GM21717 (cell line): ENCODE results near the gene CYP27C1.
"Not testable (repeated sequence)": the region's sequence is repeated elsewhere in the genome, so short reads cannot be mapped to it uniquely, and the experiment has no call there.

Experiments used
- ATAC-seq: cut with Tn5 transposase; IDR thresholded peaks from one replicate; pipeline ENCODE4 v1.9.1; 2021; ENCODE audit warnings: mild to moderate bottlenecking, moderate library complexity; ENCODE audit not compliant: unreplicated experiment

The CYP27C1 gene

GRCh38 chr2:127224135-127224534 lies 4.0 kb upstream of the CYP27C1 start:
- not testable (repeated sequence) for ATAC-seq

GRCh38 chr2:127220768-127221527 lies 849 bp upstream of the CYP27C1 start:
- ATAC-seq: no peak

GRCh38 chr2:127219171-127220070 lies 678 bp downstream of the CYP27C1 start:
- no peak for ATAC-seq

DNA sequence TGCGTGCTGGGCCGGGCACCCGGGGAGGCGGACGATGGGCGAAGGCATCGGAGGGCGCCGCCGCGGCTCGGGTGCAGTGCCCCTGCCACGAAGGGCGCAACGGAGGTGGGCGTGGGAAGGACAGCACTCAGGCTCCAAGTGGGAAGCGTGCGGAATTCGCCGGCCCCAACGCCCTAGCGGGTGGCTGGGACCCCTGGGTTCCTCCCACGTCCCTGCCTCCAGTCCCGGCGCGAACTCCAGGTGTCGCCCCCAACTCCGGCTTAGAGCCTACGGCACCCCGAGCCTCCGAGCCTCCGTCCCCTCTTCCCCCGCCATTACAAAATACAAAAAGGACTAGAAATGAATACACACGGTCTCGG lies 1.3 kb downstream of the CYP27C1 start:
- no peak for ATAC-seq

DNA sequence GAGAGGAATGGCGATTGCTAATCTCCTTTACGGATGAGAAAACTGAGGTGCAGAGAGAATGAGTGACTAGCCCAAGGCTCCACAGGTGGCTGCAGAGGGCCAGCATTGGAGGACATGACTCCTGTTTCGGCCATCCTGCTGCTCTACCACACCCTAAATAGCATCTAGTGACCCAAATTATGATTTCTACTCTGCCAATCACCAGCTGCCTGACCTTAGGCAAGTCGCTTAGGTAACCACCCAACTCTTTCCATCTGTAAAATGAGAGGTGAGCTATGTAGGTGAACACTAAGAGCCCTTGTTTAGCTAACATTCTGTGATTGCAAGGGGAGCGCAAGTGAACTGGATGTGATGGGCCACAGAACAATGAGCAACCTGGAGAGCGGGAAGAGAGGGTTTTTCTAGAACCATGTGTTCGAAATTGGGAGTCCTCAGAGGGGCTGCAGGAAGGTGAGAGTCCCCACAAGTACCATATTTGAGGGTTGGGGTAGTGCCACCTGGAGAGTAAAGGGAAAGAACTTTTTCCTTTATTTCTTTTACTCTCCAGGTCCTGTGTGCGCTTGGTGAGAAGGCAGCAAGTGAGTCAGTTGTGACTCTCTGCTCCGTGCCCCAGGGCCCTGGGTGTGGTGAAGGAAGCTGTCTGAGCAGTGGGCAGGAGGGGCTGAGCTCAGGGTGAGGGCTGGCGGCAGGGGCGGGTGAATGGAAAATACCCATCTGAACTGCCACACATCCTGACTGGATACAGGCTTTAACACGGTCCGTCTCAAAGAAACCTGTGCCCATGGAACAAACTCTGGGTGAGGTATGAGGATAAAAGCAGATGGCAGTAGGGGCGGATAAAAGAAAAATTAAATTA lies 2.4 kb downstream of the CYP27C1 start:
- no peak for ATAC-seq

DNA sequence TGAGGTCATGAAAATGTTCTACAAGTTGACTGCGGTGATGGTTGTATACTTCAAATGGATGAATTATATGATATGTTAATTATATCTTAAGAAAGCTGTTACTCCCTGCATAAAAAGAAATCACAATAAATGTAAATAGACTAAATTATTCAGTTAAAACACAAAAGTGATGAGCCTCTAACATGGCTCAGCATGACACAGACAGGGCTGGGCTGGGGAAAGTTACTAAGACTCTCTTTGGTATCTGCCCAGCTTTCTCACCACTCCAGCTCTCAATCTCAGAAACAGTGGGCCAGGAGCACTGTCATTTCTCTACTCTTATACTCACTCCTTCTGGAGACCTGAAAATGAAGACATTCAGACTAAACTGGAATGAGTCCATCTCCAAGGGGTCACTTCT lies 3.5 kb downstream of the CYP27C1 start:
- no peak for ATAC-seq

- no peak for ATAC-seq
Observed at GRCh38 chr2:127216095-127216494, 4.0 kb downstream of the CYP27C1 start.

- not testable (repeated sequence) for ATAC-seq
Observed at GRCh38 chr2:127214201-127214600, 5.9 kb downstream of the CYP27C1 start.

DNA sequence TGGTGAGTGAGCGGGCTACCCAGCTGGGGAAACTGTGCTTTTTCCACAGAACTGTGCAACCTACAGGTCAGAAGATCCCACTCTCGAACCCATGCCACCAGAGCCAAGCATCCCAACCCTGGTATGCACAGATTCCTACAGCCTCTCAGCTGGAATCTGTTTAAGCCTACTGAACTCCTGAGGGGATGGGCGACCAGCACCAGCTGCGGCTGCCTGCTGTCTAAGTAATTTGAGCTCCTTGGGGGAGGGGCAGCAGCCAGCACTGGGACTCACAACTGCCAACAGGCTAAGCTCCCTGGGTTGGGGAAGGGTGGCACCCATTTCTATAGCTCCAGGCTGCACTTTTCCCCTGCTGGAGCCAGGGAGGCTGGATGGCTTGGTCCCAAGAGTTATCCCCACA lies 11.8 kb downstream of the CYP27C1 start:
- no peak for ATAC-seq

DNA sequence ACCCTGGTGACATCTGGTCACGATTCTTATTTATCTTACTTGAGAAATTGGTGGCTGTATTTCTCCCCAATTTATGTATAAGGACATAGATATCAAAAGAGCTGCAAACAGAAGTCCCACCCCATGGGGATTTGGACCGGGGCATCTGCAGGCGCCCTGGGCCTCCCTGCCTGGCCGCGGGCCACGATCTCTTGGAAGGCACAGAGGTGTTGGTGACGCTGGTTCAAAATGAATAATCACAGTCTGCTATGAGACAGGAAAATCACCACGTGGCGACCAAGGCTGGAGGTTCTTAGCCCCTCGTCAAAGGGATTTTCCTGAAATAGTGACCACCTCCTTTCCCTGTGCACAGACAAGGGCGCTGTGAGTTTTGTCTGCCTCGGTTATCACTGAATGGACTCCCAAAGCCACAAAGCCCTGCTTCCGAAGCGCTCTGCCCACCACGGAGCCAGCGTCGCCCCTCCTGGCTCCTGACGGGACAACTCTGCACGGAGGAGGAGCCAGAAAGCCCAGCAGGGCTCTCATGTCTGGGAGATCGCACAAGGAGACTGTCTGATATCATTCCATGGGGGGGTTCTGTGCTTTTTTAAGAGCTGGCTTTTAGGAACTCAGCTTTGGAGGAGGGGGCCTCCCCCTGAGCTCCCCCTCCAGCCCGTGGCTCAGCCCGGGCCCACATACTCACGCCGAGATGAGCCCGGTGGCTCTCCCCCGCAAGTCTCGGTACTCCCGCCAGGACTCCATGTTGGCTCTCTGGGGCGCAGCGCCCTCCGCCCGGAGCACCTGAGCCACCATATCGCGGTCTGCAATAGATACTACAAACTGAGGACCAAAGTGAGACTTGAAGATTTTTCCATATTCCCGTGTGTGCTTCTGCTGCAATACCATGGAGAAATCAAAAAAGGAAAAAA lies 14.6 kb downstream of the CYP27C1 start:
- no peak for ATAC-seq

- no peak for ATAC-seq
Observed at GRCh38 chr2:127201452-127201851, 18.6 kb downstream of the CYP27C1 start.

DNA sequence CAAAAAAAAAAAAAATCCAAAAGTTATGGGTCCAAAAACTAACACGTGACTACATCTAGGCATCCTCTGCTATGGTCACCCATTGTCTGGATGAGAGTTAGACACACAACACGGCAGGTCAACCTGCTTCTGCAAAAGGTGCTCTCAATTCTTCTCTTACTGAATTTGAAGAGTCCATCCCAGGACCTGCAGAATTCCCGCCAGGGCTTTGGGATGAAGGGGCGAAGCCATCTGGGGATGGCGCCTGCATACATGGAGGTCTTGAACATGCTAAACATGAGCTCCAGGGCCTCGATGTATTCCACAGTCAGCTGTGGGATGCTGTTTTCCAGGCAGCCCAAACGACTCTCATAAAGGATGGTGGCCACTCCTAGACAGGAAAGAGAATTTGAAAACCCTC lies 19.1 kb downstream of the CYP27C1 start:
- no peak for ATAC-seq

DNA sequence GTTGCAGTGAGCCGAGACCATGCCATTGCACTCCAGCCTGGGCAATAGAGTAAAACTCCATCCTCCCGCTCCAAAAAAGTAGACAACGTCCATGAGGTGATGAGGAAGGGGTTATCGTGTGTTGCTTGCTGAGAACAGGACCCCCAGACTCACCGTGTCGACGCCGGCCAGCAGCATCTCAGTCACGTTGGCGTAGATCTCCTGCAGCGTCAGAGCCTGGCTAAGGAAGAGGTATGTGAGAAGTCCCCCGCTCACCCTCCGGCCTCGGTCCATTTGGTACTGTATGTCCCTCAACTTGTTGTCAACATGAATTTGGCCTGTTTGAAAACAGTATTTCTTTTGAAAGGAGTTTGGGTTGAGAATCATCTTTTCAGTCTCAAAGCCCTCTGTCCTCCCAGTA lies 20.9 kb downstream of the CYP27C1 start:
- ATAC-seq: no peak

- no peak for ATAC-seq
Observed at GRCh38 chr2:127197475-127198385, 22.4 kb downstream of the CYP27C1 start.

DNA sequence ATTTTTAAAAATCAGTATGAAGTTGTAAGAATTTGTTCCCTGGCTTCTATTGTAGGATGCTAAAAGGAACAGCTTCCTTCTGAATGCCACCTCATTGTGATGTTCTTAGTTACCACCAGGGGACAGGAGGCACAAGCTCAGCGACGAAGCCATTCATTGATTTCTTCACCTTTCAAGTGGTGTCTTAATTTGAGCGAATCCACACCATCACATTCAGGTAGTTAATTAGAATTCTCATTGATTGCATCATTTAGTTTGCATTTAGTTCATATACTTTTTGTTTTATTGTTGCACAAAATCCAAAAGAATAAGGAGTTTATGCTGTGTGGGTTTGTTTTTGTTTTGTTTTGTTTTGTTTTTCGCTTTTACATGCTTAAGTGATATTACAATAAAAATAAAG lies 23.1 kb downstream of the CYP27C1 start:
- no peak for ATAC-seq

DNA sequence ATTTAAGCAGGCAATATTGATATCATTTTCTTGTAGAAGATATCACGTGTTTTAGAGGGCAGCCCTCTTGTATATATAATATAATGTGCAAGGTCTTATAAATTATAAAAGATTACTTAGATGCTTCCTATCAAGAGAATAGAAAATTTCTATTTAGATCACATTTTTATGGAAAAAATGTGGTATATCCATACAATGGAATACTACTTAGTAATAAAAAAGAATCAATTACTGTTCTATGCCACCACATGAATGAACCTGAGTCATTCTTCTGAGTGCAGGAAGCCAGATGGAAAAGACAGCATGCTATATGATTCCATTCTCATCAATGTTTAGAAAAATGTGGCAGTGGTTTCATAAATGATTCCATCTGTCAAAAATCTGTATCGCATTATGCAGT lies 23.6 kb downstream of the CYP27C1 start:
- ATAC-seq: no peak

DNA sequence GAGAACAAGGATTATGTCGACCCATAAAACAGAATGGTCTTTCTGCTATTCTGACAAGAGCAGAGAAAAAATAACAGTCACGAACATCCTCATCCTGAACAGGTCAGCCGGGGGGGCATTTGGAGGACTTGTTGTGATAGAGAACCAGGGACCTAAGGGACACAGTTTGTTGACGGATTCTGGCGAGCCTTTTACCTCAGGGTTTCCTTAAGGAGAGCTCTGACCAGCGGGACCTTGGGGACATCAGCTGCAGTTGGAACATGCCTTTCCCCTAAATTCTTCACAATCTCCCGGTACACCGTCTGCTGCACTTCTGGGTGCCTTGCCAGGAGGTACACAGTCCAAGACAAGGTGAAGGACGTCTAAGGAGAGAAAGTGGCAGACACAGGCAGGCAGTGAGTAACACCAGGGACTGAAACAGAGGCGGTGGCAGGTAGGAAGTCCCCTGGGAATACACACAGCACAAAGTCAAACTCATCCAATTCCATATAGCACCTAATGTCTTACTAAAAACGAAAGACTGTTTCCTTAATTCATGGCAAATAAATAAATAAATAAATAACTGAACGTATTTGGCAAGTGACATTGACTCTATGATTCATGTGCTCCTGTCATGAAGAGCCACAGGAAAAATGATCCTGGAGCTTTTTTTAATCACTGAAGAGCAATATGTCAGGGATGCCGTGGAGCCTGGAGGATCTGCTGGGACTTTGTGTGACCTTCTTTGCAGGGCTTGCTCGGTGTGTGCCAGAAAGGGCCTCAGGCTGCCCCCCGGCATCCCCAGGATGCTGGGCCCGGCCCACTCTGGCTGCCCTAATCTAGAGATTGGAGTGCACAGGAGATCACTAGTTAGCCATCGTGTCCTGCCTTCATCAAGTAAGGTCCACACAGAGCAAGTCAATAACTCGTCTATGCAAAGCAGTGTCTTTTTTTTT lies 24.7 kb downstream of the CYP27C1 start:
- no peak for ATAC-seq

GRCh38 chr2:127194447-127194846 lies 25.7 kb downstream of the CYP27C1 start:
- ATAC-seq: no peak
